IPS-18c (cell line): ENCODE results near the gene ADSS1.
"Not testable (repeated sequence)": the region's sequence is repeated elsewhere in the genome, so short reads cannot be mapped to it uniquely, and the experiment has no call there.

Experiments
- H3K4me3 ChIP-seq: 2 replicates; pipeline ENCODE4 v1.7.0; 2013; ENCODE audit warnings: low read depth, mild to moderate bottlenecking, low read length, moderate library complexity; ENCODE audit not compliant: insufficient read depth
- H3K9me3 ChIP-seq: one replicate; pipeline ENCODE4 v1.6.1; 2013; ENCODE audit warnings: mild to moderate bottlenecking, low read length, moderate library complexity; ENCODE audit not compliant: control insufficient read depth, insufficient read depth

ADSS1 gene

GRCh38 chr14:104746934-104747481 is 23.0 kb downstream of the ADSS1 start:
- H3K4me3 ChIP-seq, result no peak overlapping the region

GRCh38 chr14:104747876-104748275 is 23.8 kb downstream of the ADSS1 start:
- no peak overlapping the region for H3K4me3 ChIP-seq
- peaks cover 6% of the 10 kb centered on the region for H3K9me3 ChIP-seq

More at GRCh38 chr14:104746934-104747481, 23.0 kb downstream of the ADSS1 start:
- H3K9me3 ChIP-seq, result peaks cover 3% of the 10 kb centered on the region

GRCh38 chr14:104749111-104749649 is 25.2 kb downstream of the ADSS1 start:
- Histone ChIP-seq H3K4me3 (no peak overlapping the region), H3K9me3 (peaks cover 10% of the 10 kb centered on the region)

- peaks cover 10% of the 10 kb centered on the region for H3K9me3 ChIP-seq
- H3K4me3 ChIP-seq, result no peak overlapping the region; the same call in 1 of the 2 replicates
These were observed 26.2 kb downstream of the ADSS1 start for GRCh38 chr14:104750056-104750752.

GRCh38 chr14:104750753-104751057 is 26.7 kb downstream of the ADSS1 start:
- H3K9me3 ChIP-seq, result peaks cover 10% of the 10 kb centered on the region
- H3K4me3 ChIP-seq, result not testable (repeated sequence)

- peaks cover 10% of the 10 kb centered on the region for H3K9me3 ChIP-seq
- H3K4me3 ChIP-seq, result peak overlapping the region; percentile 50
These were observed 27.8 kb downstream of the ADSS1 start for GRCh38 chr14:104751539-104752422.

GRCh38 chr14:104752423-104752734 is 28.4 kb downstream of the ADSS1 start:
- peak overlapping the region; percentile 50 for H3K4me3 ChIP-seq
- peaks cover 10% of the 10 kb centered on the region for H3K9me3 ChIP-seq

GRCh38 chr14:104752735-104753527 is 28.9 kb downstream of the ADSS1 start, which contains the start of gene SIVA1:
Gene SIVA1, plus strand, starts transcription at chr14:104753147. Its CDS starts 55 bp downstream, at chr14:104753202.
- Histone ChIP-seq H3K4me3 (peak within 1 kb of the TSS; percentile 100), H3K9me3 (peaks cover 10% of the 10 kb centered on the region)

GRCh38 chr14:104753528-104754212 is 29.6 kb downstream of the ADSS1 start:
- Histone ChIP-seq H3K4me3 (peak overlapping the region; percentile 100), H3K9me3 (peaks cover 10% of the 10 kb centered on the region)

- H3K4me3 ChIP-seq, result peak overlapping the region; percentile 100
- H3K9me3 ChIP-seq, result peaks cover 10% of the 10 kb centered on the region
These were observed 30.3 kb downstream of the ADSS1 start for GRCh38 chr14:104754213-104754851.

GRCh38 chr14:104755621-104756020 is 31.6 kb downstream of the ADSS1 start:
- peaks cover 10% of the 10 kb centered on the region for H3K9me3 ChIP-seq
- no peak overlapping the region for H3K4me3 ChIP-seq

- Histone ChIP-seq H3K9me3 (peaks cover 10% of the 10 kb centered on the region), H3K4me3 (no peak overlapping the region)
These were observed 32.6 kb downstream of the ADSS1 start for GRCh38 chr14:104756477-104757237.

GRCh38 chr14:104757238-104757585 is 33.2 kb downstream of the ADSS1 start:
- Histone ChIP-seq H3K4me3 (no peak overlapping the region), H3K9me3 (peaks cover 5% of the 10 kb centered on the region)

GRCh38 chr14:104757681-104758392 is 33.8 kb downstream of the ADSS1 start:
- Histone ChIP-seq H3K9me3 (peaks cover 5% of the 10 kb centered on the region), H3K4me3 (no peak overlapping the region)
